Measurements from ENCODE around the gene CRACDL.
"Not testable (repeated sequence)": the region's sequence is repeated elsewhere in the genome, so short reads cannot be mapped to it uniquely, and the experiment has no call there.

Gene CRACDL

DNA sequence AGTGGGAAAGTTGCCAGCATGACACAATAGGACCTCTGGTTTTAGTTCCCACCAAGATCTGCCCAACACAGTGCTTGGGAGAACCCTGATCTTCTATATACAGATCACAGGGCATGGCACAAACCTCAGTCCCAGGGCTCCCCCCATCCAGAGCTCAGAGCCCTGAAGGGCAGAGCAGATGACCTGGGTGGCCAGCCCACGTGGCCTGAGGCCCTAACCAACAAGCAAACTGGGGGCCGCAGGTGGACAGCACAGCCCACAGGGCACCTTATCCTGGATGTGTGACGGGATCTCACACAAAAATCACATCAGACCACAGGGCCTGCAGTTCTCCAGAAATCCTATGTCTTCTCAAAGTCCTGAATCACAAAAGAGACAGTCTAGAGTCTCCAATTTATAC lies 34.7 kb downstream of the CRACDL start:
- no peak for TF ChIP-seq EZH2phosphoT487 (IDR thresholded peaks at IDR 0.05; ENCODE audit: borderline replicate concordance, low read length)
- TF ChIP-seq, protein P1, sequence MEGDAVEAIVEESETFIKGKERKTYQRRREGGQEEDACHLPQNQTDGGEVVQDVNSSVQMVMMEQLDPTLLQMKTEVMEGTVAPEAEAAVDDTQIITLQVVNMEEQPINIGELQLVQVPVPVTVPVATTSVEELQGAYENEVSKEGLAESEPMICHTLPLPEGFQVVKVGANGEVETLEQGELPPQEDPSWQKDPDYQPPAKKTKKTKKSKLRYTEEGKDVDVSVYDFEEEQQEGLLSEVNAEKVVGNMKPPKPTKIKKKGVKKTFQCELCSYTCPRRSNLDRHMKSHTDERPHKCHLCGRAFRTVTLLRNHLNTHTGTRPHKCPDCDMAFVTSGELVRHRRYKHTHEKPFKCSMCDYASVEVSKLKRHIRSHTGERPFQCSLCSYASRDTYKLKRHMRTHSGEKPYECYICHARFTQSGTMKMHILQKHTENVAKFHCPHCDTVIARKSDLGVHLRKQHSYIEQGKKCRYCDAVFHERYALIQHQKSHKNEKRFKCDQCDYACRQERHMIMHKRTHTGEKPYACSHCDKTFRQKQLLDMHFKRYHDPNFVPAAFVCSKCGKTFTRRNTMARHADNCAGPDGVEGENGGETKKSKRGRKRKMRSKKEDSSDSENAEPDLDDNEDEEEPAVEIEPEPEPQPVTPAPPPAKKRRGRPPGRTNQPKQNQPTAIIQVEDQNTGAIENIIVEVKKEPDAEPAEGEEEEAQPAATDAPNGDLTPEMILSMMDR (IDR thresholded peaks at IDR 0.05; ENCODE audit: low read depth, low read length, poor library complexity, severe bottlenecking), result no peak
- no peak overlapping the region for H3K4me3 ChIP-seq (ENCODE audit: low read length)

DNA sequence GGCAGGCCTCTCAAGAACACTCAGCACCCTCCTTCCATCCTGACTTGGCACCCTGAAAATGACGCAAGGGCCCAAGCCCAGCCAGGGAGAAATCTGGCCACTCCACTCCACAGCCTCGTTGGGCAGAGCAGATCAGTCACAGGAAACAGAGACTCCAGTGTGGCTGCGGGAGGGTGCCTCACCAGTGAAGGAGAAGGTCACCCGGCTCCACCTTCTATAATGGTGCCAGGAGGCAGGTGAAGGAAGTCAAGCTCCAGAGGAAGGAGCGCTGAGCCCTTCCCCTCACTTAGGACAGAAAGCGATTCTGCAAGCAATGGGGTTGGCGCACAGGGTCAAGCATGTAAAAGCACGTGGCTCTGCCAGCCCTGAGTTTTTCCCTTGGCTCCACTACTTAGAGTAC lies 35.3 kb downstream of the CRACDL start:
- Histone ChIP-seq H4K20me1 (ENCODE audit: control insufficient read depth, insufficient read depth, low read depth, low read length) (no peaks in the 10 kb centered on the region), H3K4me3 (ENCODE audit: low read length) (no peak overlapping the region), H3K4me1 (ENCODE audit: control insufficient read depth, low read length) (no peaks in the 10 kb centered on the region), H3K27ac (ENCODE audit: low read depth, low read length) (no peak overlapping the region), H3K9me3 (ENCODE audit: control insufficient read depth, insufficient read depth, low read length) (no peaks in the 10 kb centered on the region), H3F3A (ENCODE audit: control insufficient read depth, insufficient read depth) (no peaks in the 10 kb centered on the region), H3K9me2 (replicated peaks; ENCODE audit: control insufficient read depth, low read length) (no peaks in the 10 kb centered on the region), H3K36me3 (ENCODE audit: control insufficient read depth, low read length) (no peaks in the 10 kb centered on the region), H3K4me2 (ENCODE audit: low read length) (no peak overlapping the region), H3K27me3 (ENCODE audit: control insufficient read depth, low read length) (no peaks in the 10 kb centered on the region), H3K79me2 (ENCODE audit: control insufficient read depth, low read length) (no peaks in the 10 kb centered on the region)
- TF ChIP-seq EZH2phosphoT487 (IDR thresholded peaks at IDR 0.05; ENCODE audit: borderline replicate concordance, low read length), result no peak
- TF ChIP-seq, protein P1 (IDR thresholded peaks at IDR 0.05; ENCODE audit: low read depth, low read length, poor library complexity, severe bottlenecking), result no peak

More for the DNA sequence above, 34.7 kb downstream of the CRACDL start:
- Histone ChIP-seq H3K4me1 (ENCODE audit: control insufficient read depth, low read length) (no peaks in the 10 kb centered on the region), H3F3A (ENCODE audit: control insufficient read depth, insufficient read depth) (no peaks in the 10 kb centered on the region), H3K4me2 (ENCODE audit: low read length) (no peak overlapping the region), H3K9me3 (ENCODE audit: control insufficient read depth, insufficient read depth, low read length) (no peaks in the 10 kb centered on the region), H3K36me3 (ENCODE audit: control insufficient read depth, low read length) (no peaks in the 10 kb centered on the region), H3K27ac (ENCODE audit: low read depth, low read length) (no peak overlapping the region), H3K27me3 (ENCODE audit: control insufficient read depth, low read length) (no peaks in the 10 kb centered on the region), H4K20me1 (ENCODE audit: control insufficient read depth, insufficient read depth, low read depth, low read length) (no peaks in the 10 kb centered on the region), H3K9me2 (replicated peaks; ENCODE audit: control insufficient read depth, low read length) (no peaks in the 10 kb centered on the region), H3K79me2 (ENCODE audit: control insufficient read depth, low read length) (no peaks in the 10 kb centered on the region)

DNA sequence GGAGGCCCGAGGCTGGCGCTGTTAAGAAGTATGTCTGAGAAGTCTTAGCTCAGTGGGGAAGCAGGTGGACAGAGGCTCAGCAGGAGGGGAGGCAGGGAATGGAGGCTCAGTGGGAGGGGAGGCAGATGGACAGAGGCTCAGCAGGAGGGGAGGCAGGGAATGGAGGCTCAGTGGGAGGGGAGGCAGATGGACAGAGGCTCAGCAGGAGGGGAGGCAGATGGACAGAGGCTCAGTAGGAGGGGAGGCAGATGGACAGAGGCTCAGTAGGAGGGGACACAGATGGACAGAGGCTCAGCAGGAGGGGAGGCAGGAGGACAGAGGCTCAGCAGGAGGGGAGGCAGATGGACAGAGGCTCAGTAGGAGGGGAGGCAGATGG lies 36.3 kb downstream of the CRACDL start:
- not testable (repeated sequence) for H3K4me3 ChIP-seq (ENCODE audit: low read length)

DNA sequence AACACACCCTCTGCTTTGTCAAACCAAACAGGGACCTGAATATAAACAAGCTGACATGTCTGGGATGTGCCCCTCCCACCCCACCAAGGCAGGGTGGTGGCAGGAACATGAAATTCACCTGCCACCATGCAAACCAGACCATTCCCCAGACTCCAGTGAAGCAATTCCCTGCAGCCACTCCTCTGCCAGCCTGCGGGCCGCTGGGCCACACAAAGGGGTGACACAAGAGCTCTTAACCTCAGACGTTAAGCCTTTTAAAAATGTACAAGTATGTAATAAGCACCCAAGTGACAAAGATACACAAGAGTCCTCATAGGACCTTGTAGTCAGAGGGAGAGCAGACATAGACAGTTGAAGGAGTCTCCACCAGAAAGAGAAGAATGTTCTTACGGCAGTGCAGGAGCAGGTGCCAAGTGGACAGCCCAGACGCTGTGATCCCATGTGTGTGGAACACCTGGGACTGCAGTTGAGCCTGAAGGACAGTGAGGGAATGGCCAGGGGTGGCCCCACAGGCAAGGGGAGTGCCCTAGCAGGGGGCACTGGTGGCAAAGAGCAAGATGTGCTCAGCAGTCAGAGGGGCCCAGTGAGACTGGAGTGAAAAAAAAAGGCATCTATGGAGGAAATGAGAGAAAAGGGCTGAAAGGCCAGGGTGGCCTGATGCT lies 36.9 kb downstream of the CRACDL start:
- no peaks in the 10 kb centered on the region for H3K36me3 ChIP-seq (ENCODE audit: control insufficient read depth, low read length)
- H3K4me3 ChIP-seq (ENCODE audit: low read length), result no peak overlapping the region
- no peaks in the 10 kb centered on the region for H3K9me3 ChIP-seq (ENCODE audit: control insufficient read depth, insufficient read depth, low read length)
- no peaks in the 10 kb centered on the region for H3K27me3 ChIP-seq (ENCODE audit: control insufficient read depth, low read length)
- H3F3A ChIP-seq (ENCODE audit: control insufficient read depth, insufficient read depth), result no peaks in the 10 kb centered on the region
- H3K4me1 ChIP-seq (ENCODE audit: control insufficient read depth, low read length), result no peaks in the 10 kb centered on the region
- no peaks in the 10 kb centered on the region for H3K79me2 ChIP-seq (ENCODE audit: control insufficient read depth, low read length)
- TF ChIP-seq, protein P1 (IDR thresholded peaks at IDR 0.05; ENCODE audit: low read depth, low read length, poor library complexity, severe bottlenecking), result no peak
- no peak for TF ChIP-seq EZH2phosphoT487 (IDR thresholded peaks at IDR 0.05; ENCODE audit: borderline replicate concordance, low read length)
- no peak overlapping the region for H3K4me2 ChIP-seq (ENCODE audit: low read length)
- no peak overlapping the region for H3K27ac ChIP-seq (ENCODE audit: low read depth, low read length)
- H4K20me1 ChIP-seq (ENCODE audit: control insufficient read depth, insufficient read depth, low read depth, low read length), result no peaks in the 10 kb centered on the region
- H3K9me2 ChIP-seq (replicated peaks; ENCODE audit: control insufficient read depth, low read length), result no peaks in the 10 kb centered on the region

More for the DNA sequence above, 36.3 kb downstream of the CRACDL start:
- H3K4me2 ChIP-seq (ENCODE audit: low read length); H3K27me3 ChIP-seq (ENCODE audit: control insufficient read depth, low read length); H3K9me3 ChIP-seq (ENCODE audit: control insufficient read depth, insufficient read depth, low read length); H3F3A ChIP-seq (ENCODE audit: control insufficient read depth, insufficient read depth); H4K20me1 ChIP-seq (ENCODE audit: control insufficient read depth, insufficient read depth, low read depth, low read length); H3K27ac ChIP-seq (ENCODE audit: low read depth, low read length); H3K9me2 ChIP-seq (replicated peaks; ENCODE audit: control insufficient read depth, low read length); H3K36me3 ChIP-seq (ENCODE audit: control insufficient read depth, low read length); H3K79me2 ChIP-seq (ENCODE audit: control insufficient read depth, low read length); H3K4me1 ChIP-seq (ENCODE audit: control insufficient read depth, low read length): not testable (repeated sequence)

Data from DOHH2 (cell line).